ENCODE results near the gene MAPK12.

Gene MAPK12

GRCh38 chr22:50236731-50237409 is 24.6 kb downstream of the MAPK12 start:
- no peaks in the 10 kb centered on the region for H3K4me1 ChIP-seq (ENCODE audit: insufficient read depth, low read length)
- no peaks in the 10 kb centered on the region for H3K9me3 ChIP-seq (ENCODE audit: control insufficient read depth, insufficient read depth, low read length)
- H3K36me3 ChIP-seq (ENCODE audit: insufficient read depth, low read length): 0 out of 2 replicates have a peak, but pooled peaks cover 4% of the 10 kb centered on the region
- H3K9ac ChIP-seq (ENCODE audit: low read depth, low read length): no peak overlapping the region

DNA sequence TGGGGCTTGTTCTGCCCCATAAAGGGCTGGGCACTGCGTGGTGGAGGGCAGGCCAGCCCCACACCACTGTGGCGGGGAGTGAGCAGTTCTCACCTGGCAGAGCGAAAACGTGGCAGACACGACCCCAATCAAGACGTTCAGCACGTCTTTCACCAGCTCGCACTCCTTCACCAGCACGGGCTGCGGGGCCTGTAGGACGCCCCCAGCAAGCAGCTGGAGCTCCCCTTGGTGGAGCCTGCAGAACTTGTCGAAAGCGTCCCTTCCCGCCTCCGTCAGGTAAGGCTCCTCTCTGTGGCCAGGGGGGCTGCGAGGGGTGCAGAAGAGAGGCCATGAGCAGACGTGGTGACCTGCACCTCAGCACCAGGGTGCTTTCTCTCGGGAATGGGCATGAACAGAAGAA is 28.3 kb downstream of the MAPK12 start:
- Histone ChIP-seq H3K9me3 (ENCODE audit: control insufficient read depth, insufficient read depth, low read length) (no peaks in the 10 kb centered on the region), H3K4me1 (ENCODE audit: insufficient read depth, low read length) (no peaks in the 10 kb centered on the region), H3K36me3 (ENCODE audit: insufficient read depth, low read length) (no peaks in the 10 kb centered on the region), H3K9ac (ENCODE audit: low read depth, low read length) (no peak overlapping the region)

DNA sequence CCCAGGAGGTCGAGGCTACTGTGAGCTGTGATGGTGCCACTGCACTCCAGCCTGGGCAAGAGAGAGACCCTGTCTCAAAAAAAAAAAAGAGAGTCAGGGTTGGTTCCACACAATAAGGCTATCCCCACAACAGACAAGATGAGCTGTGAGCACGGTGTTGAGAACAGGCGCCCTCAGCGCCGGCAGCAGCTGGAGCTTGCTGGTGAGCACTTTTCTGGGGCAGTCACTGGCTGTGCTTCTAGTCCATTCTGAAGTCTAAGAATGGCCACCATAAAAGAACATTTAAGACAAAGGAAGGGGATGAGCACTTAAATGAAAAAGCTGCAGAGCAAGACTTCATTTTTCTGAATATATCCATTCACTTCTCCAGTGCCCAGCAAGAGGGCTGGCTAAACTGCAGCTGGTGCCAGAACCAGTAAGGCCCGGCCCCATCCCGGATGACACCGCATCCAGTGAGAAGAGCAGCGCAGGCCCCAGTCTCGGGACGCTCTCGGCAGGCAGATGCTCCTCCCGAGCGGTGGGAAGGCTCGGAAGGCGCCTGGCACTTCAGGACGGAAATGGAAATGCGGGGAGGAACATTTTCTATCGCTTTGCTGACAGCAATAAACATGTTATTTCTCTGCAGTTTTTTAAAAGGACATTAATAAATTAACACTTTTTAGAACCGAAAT is 28.9 kb downstream of the MAPK12 start:
- H3K9ac ChIP-seq (ENCODE audit: low read depth, low read length): no peak overlapping the region
- no peaks in the 10 kb centered on the region for H3K4me1 ChIP-seq (ENCODE audit: insufficient read depth, low read length)
- no peaks in the 10 kb centered on the region for H3K9me3 ChIP-seq (ENCODE audit: control insufficient read depth, insufficient read depth, low read length)
- H3K36me3 ChIP-seq (ENCODE audit: insufficient read depth, low read length): no peaks in the 10 kb centered on the region

DNA sequence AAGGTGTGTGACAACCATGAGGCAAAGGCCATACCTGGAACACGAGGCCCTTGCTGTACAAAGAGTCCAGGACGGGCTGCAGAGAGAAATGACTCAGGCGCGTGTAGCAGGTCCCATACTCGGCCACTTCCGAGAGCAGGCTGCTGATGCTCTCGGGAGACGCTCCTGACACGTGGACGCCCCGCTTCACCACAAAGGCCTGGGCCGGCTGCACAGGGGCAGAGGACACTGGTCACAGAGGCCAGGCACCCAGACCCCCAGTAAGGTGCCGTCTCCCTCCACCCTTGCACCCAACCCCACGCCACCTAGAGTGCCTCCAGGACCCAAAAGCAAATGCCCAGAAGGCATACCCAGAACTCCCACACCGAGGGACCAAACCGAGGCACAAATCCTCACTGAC is 32.1 kb downstream of the MAPK12 start:
- Histone ChIP-seq H3K9ac (ENCODE audit: low read depth, low read length) (no peak overlapping the region), H3K9me3 (ENCODE audit: control insufficient read depth, insufficient read depth, low read length) (no peaks in the 10 kb centered on the region), H3K4me1 (ENCODE audit: insufficient read depth, low read length) (no peaks in the 10 kb centered on the region), H3K36me3 (ENCODE audit: insufficient read depth, low read length) (no peaks in the 10 kb centered on the region)

GRCh38 chr22:50228366-50228765 is 33.1 kb downstream of the MAPK12 start:
- H3K9ac ChIP-seq (ENCODE audit: low read depth, low read length): no peak overlapping the region
- H3K4me1 ChIP-seq (ENCODE audit: insufficient read depth, low read length): no peaks in the 10 kb centered on the region
- H3K36me3 ChIP-seq (ENCODE audit: insufficient read depth, low read length): peaks cover 4% of the 10 kb centered on the region; the same call in 1 of the 2 replicates
- H3K9me3 ChIP-seq (ENCODE audit: control insufficient read depth, insufficient read depth, low read length): no peaks in the 10 kb centered on the region

DNA sequence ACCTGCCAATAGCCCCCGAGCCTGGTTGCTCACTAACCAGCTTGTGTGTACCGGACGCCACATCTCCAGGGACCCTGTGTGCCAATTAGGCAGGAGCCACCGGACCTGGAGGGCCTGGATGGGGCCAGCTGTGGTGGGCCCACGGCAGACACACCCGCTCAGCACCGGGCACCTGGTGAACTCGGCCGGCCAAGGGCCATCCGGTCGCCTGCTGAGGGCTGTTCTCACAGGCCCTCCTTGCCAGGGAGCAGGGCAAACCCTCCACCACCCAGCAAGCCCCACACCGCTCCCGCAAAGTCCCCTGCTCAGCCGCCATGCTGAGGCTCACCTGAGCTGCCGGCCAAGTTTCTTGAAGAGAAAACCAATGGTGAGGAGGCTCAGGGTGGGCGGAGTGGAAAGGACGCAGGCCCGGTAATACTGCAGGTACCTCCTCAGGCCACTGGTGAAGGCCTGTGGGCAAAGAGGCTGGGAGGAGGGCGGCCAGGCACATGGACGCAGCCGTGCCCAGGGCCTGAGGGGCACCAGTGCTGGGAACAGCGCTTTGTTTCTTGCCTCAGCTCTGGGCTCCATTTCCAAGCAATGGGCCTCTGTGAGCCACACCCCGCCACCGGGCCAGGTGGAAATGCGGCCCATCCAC is 33.8 kb downstream of the MAPK12 start:
- Histone ChIP-seq H3K9me3 (ENCODE audit: control insufficient read depth, insufficient read depth, low read length) (no peaks in the 10 kb centered on the region), H3K36me3 (ENCODE audit: insufficient read depth, low read length) (peaks cover 4% of the 10 kb centered on the region; the same call in 1 of the 2 replicates), H3K4me1 (ENCODE audit: insufficient read depth, low read length) (no peaks in the 10 kb centered on the region), H3K9ac (ENCODE audit: low read depth, low read length) (no peak overlapping the region)

DNA sequence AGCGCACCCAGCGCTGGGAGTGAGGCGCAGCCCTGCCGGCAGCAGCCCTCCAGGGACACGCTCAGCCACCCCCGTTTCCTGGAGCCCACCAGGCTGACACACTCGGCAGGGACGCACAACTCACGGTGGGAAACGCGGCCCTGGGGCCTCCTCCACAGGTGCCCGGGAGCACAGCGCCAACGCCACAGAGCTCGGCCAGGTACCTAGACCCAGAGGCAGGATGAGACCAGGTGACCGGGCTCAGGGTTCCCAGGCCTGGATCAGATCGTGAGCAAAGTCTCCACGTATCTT is 34.7 kb downstream of the MAPK12 start:
- Histone ChIP-seq H3K36me3 (ENCODE audit: insufficient read depth, low read length) (peaks cover 10% of the 10 kb centered on the region), H3K4me1 (ENCODE audit: insufficient read depth, low read length) (no peaks in the 10 kb centered on the region), H3K9me3 (ENCODE audit: control insufficient read depth, insufficient read depth, low read length) (no peaks in the 10 kb centered on the region), H3K9ac (ENCODE audit: low read depth, low read length) (no peak overlapping the region)

- Histone ChIP-seq H3K36me3 (ENCODE audit: insufficient read depth, low read length) (peaks cover 10% of the 10 kb centered on the region), H3K9ac (ENCODE audit: low read depth, low read length) (no peak overlapping the region), H3K4me1 (ENCODE audit: insufficient read depth, low read length) (no peaks in the 10 kb centered on the region), H3K9me3 (ENCODE audit: control insufficient read depth, insufficient read depth, low read length) (no peaks in the 10 kb centered on the region)
These were observed 35.2 kb downstream of the MAPK12 start for GRCh38 chr22:50226063-50226874.

DNA sequence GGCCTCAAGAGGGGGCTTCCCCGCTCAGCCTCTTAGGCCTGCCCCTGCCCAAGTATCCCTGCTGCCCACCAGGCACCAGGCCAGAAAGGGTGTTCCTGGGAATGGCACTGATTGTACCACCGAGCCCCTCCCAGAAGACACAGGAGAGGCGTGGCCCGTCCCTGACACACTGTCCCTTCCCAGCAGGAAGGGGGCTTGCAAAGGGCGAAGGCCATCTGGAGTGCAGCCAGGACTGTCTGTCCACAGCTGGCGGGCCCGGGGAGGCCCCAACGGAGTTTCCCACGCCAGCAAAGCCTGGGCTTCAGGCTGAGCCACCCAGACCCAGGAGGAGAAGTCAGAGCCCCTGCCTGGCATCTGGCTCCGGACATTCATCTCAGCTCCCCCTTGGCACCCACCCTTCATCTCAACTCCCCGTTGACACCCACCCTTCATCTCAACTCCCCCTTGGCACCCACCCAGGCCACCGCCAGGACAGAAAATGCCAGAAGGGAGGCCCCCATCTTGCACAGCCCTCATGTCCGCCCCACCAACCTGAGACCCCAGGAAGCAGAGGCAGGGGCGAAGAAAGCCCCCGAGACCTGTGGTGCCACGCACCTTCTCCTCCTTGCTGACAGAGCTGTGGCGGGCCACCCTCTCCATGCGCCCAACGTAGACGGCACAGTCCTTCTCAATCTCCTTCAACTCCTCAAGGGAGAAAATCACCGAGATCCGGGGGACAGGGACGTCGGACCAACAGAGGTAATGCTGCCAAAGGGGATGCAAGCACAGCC is 36.1 kb downstream of the MAPK12 start:
- H3K36me3 ChIP-seq (ENCODE audit: insufficient read depth, low read length): peaks cover 11% of the 10 kb centered on the region
- H3K9me3 ChIP-seq (ENCODE audit: control insufficient read depth, insufficient read depth, low read length): no peaks in the 10 kb centered on the region
- no peaks in the 10 kb centered on the region for H3K4me1 ChIP-seq (ENCODE audit: insufficient read depth, low read length)
- no peak overlapping the region for H3K9ac ChIP-seq (ENCODE audit: low read depth, low read length)

- H3K9me3 ChIP-seq (ENCODE audit: control insufficient read depth, insufficient read depth, low read length): no peaks in the 10 kb centered on the region
- no peaks in the 10 kb centered on the region for H3K4me1 ChIP-seq (ENCODE audit: insufficient read depth, low read length)
- H3K9ac ChIP-seq (ENCODE audit: low read depth, low read length): no peak overlapping the region
- H3K36me3 ChIP-seq (ENCODE audit: insufficient read depth, low read length): peaks cover 13% of the 10 kb centered on the region
These were observed 37.4 kb downstream of the MAPK12 start for GRCh38 chr22:50224071-50224470.

DNA sequence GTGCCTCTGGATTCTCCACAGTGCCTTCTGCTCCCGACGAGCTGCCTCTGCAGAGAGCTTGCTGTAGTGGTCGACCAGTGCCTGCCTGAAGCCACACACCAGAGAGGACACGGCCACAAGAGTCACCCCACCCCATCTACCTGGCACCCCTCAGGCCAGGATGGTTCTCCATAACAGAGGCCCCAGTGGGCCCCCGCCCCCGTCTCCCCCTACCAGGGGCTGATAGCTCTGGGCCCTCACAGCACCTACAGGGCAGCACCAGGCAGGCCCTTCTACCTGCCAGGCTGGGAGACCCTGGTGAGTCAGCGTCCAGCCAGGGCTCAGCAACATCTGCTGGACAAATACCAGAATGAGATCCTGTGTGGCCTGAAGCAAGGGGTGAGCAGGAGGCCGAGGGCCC is 39.0 kb downstream of the MAPK12 start:
- no peaks in the 10 kb centered on the region for H3K9me3 ChIP-seq (ENCODE audit: control insufficient read depth, insufficient read depth, low read length)
- H3K4me1 ChIP-seq (ENCODE audit: insufficient read depth, low read length): no peaks in the 10 kb centered on the region
- H3K9ac ChIP-seq (ENCODE audit: low read depth, low read length): no peak overlapping the region
- H3K36me3 ChIP-seq (ENCODE audit: insufficient read depth, low read length): peaks cover 13% of the 10 kb centered on the region

- H3K9ac ChIP-seq (ENCODE audit: low read depth, low read length): no peak overlapping the region
- peaks cover 13% of the 10 kb centered on the region for H3K36me3 ChIP-seq (ENCODE audit: insufficient read depth, low read length)
- H3K4me1 ChIP-seq (ENCODE audit: insufficient read depth, low read length): no peaks in the 10 kb centered on the region
- no peaks in the 10 kb centered on the region for H3K9me3 ChIP-seq (ENCODE audit: control insufficient read depth, insufficient read depth, low read length)
These were observed 39.8 kb downstream of the MAPK12 start for GRCh38 chr22:50221410-50222300.

- Histone ChIP-seq H3K4me1 (ENCODE audit: insufficient read depth, low read length) (no peaks in the 10 kb centered on the region), H3K36me3 (ENCODE audit: insufficient read depth, low read length) (peaks cover 13% of the 10 kb centered on the region)
These were observed 40.7 kb downstream of the MAPK12 start for GRCh38 chr22:50220603-50221409.

More at GRCh38 chr22:50220603-50221409, 40.7 kb downstream of the MAPK12 start:
- Histone ChIP-seq H3K9ac (ENCODE audit: low read depth, low read length) (no peak overlapping the region), H3K9me3 (ENCODE audit: control insufficient read depth, insufficient read depth, low read length) (no peaks in the 10 kb centered on the region)
